Pons (tissue), 1 donor: Measurements from ENCODE around the gene KCND3.
A peak's percentile ranks its signal among the peaks of the same experiment; 100 is the strongest.

Source experiments
- DNase-seq: peaks from one replicate; pipeline ENCODE4 v3.0.0-alpha.2; 2016; ENCODE audit warnings: low spot score

KCND3 gene

GRCh38 chr1:111880881-111881837 lies 108.3 kb downstream of the KCND3 start:
- DNase-seq, result peak; percentile 26

DNA sequence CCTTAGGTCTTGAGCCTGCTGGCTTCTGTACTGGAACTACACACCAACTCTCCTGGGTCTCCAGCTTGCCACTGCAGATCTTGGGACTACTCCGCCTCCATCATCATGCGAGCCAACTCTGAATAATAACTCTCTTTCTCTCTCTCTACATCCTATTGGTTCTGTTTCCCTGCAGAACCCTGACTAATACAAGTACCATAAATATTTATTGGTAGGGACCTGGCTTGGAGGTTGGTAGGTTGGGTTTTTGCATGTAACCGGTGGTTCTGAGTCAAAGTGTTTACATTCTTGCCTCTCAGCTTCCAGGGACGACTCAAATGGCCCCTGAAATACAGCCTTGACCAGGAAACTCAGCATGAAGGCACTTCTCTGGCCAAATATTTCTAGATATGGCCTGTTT lies 110.4 kb downstream of the KCND3 start:
- no peak for DNase-seq

- DNase-seq, result no peak
These were observed 110.8 kb downstream of the KCND3 start for GRCh38 chr1:111878649-111879048.

GRCh38 chr1:111878091-111878490 lies 111.4 kb downstream of the KCND3 start:
- DNase-seq, result no peak

- no peak for DNase-seq
These were observed 112.8 kb downstream of the KCND3 start for GRCh38 chr1:111876631-111877030.

DNA sequence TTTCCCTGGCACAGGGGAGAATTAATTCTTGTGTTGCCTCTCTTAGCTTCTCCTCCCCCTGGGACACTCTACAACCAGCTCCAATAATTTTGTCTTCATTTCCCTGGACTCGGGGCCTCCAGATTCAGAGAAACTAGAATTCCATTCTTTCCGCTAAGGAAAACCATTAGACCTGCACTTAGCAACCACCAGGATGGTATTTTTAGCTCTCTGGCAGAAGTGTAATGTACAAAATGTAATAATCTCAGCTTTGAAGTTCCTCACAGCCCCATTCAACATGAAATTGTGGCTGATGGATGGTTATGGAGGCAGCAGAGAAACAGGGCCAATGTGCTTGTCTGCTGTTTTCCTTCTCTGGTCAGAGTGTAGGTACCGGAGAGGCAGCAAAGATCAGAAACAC lies 113.8 kb downstream of the KCND3 start:
- DNase-seq, result no peak

DNA sequence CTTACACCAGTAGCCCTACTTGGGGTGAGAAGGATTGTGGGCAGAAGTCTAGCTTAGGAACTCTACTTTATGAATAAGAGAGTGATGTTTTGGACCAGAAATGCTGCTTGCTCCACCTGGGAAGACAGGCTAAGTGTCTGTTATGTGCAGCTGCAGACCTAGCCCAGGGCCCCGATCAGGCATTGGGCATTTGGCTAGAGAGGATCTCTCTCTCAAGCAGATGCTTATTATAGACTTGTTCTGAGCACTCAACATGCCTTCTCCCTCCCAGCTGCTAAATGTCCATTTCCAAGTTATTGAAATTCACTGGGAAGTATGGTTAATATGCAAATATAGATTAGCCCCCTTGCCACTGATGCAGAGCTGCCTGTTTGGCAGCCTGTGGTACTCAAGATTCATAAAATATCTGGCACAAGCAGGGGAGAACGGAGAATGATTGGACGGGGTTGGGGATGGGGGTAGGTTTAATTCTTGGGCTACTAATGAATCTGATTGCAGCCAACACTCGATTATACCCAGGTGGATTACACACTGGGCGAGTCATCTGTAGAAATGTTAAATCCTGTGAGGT lies 115.9 kb downstream of the KCND3 start:
- DNase-seq, result no peak

DNA sequence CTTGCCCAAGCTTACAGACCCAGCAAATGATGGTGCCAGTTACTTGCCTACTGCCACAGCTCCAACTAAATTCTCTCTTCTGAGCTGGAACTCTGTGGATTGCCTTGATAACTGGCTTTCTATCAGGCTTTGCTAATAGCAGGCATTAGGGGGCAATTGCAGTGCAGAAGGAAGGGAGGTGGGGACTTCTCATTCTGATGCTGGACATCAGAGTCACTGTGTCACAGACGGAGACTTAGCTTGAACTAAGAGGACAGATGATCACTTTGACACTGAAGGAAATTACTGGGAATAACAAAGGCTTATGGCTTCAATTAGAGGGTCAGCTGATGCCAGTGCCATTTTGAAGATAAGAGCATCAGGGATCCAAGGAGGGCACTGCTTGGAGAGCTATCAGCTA lies 119.3 kb downstream of the KCND3 start:
- DNase-seq, result no peak

DNA sequence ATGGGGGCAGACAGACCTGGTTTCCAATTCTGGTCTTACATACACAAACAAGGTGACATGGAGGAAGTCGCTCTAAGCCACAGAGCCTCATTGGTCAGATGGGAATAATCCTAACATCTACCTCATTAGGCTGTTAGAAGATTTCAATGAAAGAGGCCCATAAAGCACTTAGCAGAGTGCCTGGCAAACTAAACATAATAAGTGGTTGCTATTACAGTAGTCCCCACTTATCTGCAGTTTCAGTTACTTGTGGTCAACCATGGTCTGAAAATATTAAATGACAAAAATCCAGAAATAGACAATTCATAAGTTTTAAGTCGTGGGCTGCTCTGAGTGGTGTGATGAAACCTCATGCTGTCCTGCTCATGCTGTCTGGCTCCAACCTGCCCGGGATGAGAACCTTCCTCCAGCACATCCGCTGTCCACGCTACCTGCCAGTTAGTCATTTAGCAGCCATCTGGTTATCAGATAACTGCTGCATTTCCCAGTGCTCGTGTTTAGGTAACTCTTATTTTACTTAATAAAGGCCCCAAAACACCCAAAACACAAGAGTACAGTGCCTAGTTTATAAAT lies 121.5 kb downstream of the KCND3 start:
- DNase-seq, result no peak

GRCh38 chr1:111864862-111865261 lies 124.6 kb downstream of the KCND3 start:
- no peak for DNase-seq

GRCh38 chr1:111863401-111863800 lies 126.1 kb downstream of the KCND3 start:
- DNase-seq, result no peak

GRCh38 chr1:111862599-111862998 lies 126.9 kb downstream of the KCND3 start:
- no peak for DNase-seq

- DNase-seq, result no peak
These were observed 127.9 kb downstream of the KCND3 start for GRCh38 chr1:111861523-111861922.

- DNase-seq, result peak; percentile 76
These were observed 132.2 kb downstream of the KCND3 start for GRCh38 chr1:111857194-111857651.

- DNase-seq, result peak; percentile 65
These were observed 132.9 kb downstream of the KCND3 start for GRCh38 chr1:111856411-111857185.

DNA sequence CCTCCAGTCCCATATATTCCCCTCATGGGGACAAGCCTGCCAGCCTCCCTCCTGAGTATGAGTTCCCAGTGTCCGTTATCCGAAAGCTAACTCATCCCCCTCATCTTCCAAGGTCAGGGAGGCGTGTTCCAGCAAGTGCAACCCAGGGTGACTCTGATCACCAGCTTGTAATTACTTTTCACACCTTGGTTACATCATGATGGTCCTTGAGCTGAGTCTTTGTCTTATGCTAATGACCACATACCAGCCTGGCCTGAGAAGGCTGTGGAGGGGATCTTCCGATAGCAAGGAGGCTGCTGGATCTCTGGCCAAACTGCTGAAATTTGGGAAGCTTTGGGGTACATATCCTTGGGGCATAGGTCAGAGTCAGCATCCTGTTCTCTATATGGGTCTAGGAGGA lies 134.2 kb downstream of the KCND3 start:
- DNase-seq, result no peak

- DNase-seq, result no peak
These were observed 137.2 kb downstream of the KCND3 start for GRCh38 chr1:111852261-111852721.

DNA sequence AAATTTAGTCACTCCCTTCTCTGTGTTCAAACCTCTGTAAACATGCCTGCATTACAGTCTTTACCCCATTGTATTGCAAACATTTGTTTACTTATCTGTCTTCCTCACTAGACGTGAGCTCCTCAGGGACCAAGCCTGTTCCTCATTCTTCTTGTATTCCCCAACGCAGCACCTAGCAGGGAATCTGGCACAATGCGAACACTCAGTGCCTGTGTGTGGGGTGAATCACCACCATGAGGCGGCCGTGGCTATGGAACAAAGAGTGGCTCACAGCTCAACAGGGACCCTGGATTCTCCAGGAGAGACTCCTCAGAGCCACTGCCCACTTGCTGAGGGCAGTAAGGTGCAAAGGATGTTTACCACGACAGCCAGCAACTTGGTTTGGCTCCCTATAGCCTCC lies 137.9 kb downstream of the KCND3 start:
- no peak for DNase-seq

DNA sequence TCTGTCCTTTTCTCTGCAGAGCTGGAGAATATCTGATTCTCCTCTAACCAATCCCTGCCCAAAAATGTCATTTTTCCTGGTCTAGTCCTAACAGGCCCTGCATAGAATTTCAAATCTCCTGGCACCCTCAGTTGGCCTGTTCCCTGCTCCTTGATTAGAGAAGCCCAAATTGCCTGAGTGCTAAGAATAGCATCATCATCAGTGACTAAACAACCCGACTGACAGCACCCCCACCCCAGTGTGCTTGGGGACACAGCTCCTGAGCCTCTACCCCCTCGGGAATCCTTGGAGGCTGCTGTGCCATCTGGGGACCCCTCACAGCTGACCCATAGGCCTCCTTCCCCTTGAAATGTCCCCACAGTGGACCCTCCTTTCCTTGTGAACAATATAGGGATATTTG lies 139.4 kb downstream of the KCND3 start:
- DNase-seq, result no peak

GRCh38 chr1:111848852-111849545 lies 140.5 kb downstream of the KCND3 start:
- no peak for DNase-seq

- DNase-seq, result no peak
These were observed 142.0 kb downstream of the KCND3 start for GRCh38 chr1:111847466-111847865.

DNA sequence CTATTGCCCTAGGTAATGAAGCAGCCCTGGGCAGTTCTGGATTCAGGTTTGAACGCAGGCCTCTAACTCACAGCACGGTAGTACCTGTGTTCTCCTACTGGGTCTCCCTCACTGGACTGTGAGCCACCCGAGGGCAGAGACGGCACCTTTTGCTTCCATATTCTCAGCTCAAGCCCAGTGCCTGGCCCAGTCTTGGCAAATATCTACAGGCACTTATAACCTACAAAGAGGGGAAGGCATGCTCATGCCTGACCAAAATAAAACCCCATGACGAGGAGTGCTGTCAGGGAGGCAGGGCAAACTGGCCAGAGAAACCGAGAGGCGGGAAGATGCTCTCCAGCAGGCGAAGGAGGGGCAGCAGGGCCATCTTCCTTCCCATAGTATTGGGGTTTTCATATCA lies 142.6 kb downstream of the KCND3 start:
- no peak for DNase-seq
